Ascending aorta (tissue), 2 donors: ENCODE measurements around the gene CRIP2. TPM values are rescaled to one million over a fixed set of nuclear protein-coding genes. Genes with fewer than 3 reads are reported as not detected.

ENCODE experiments used
- DNase-seq, 2 donors: peaks; one replicate each; pipeline ENCODE4 v3.0.0-alpha.2; 2019; ENCODE audit warnings: low spot score in 2 of 2
- H3K27ac ChIP-seq, 2 donors: fragments of 200-600 bp; sonication (generic); one replicate each; pipeline ENCODE4 v1.5.1; 2016 to 2017; ENCODE audit warnings: mild to moderate bottlenecking in 1 of 2
- H3K27me3 ChIP-seq: fragments of 200-600 bp; sonication (generic); one replicate; pipeline ENCODE4 v1.5.1; 2017
- H3K36me3 ChIP-seq, 2 donors: fragments of 200-600 bp; sonication (generic); one replicate each; pipeline ENCODE4 v1.5.1; 2016
- H3K4me1 ChIP-seq, 2 donors: fragments of 200-600 bp; sonication (generic); one replicate each; pipeline ENCODE4 v1.5.1; 2016 to 2017; ENCODE audit warnings: mild to moderate bottlenecking in 1 of 2
- H3K4me3 ChIP-seq, 2 donors: fragments of 200-600 bp; sonication (generic); one replicate each; pipeline ENCODE4 v1.5.1; 2016 to 2017; ENCODE audit warnings: mild to moderate bottlenecking in 1 of 2
- H3K9me3 ChIP-seq, 2 donors: fragments of 200-600 bp; sonication (generic); one replicate each; pipeline ENCODE4 v1.5.1; 2016
- intact Hi-C: fragments of 100-400 bp; cut with DNase I; formaldehyde crosslinking; loops from one replicate; pipeline ENCODE4 v1.15.1; 2023
- total RNA-seq: library from RNA; depleted of rRNA; stranded (reverse); fragments of >200 nt; gene quantifications from one replicate; pipeline ENCODE4 v1.1.0, GENCODE V29; 2016
- TF ChIP-seq, protein P1 (sequence below), 3 experiments: fragments of 200-600 bp in 2 of 3; fragments of 450-650 bp in 1 of 3; sonication (generic) in 2 of 3; IDR thresholded peaks; one replicate each; pipeline ENCODE4 v1.5.1; 2016 to 2019; ENCODE audit warnings: antibody characterized with exemption in 3 of 3, mild to moderate bottlenecking in 1 of 3, moderate library complexity in 1 of 3

The CRIP2 gene
- total RNA-seq, 1 donor from 2014 or later: 665 TPM

- intact Hi-C loops: no loop called here
- Histone ChIP-seq H3K4me3 (no peak overlapping the region), H3K27me3 (no peaks in the 10 kb centered on the region), H3K36me3 (peaks cover 64 to 68% of the 10 kb centered on the region in 2 donors), H3K9me3 (no peaks in the 10 kb centered on the region), H3K4me1 (no peaks in the 10 kb centered on the region), H3K27ac (no peak overlapping the region)
- DNase-seq: no peak
- TF ChIP-seq, protein P1, sequence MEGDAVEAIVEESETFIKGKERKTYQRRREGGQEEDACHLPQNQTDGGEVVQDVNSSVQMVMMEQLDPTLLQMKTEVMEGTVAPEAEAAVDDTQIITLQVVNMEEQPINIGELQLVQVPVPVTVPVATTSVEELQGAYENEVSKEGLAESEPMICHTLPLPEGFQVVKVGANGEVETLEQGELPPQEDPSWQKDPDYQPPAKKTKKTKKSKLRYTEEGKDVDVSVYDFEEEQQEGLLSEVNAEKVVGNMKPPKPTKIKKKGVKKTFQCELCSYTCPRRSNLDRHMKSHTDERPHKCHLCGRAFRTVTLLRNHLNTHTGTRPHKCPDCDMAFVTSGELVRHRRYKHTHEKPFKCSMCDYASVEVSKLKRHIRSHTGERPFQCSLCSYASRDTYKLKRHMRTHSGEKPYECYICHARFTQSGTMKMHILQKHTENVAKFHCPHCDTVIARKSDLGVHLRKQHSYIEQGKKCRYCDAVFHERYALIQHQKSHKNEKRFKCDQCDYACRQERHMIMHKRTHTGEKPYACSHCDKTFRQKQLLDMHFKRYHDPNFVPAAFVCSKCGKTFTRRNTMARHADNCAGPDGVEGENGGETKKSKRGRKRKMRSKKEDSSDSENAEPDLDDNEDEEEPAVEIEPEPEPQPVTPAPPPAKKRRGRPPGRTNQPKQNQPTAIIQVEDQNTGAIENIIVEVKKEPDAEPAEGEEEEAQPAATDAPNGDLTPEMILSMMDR (IDR thresholded peaks at IDR 0.05): no peak
These were observed 19.5 kb upstream of the CRIP2 start for GRCh38 chr14:105455086-105455640.

- no peaks in the 10 kb centered on the region for H3K9me3 ChIP-seq
- no peak for DNase-seq
- H3K27me3 ChIP-seq: no peaks in the 10 kb centered on the region
- no peak overlapping the region for H3K4me3 ChIP-seq
- H3K4me1 ChIP-seq: no peaks in the 10 kb centered on the region
- H3K27ac ChIP-seq: no peak overlapping the region
- H3K36me3 ChIP-seq: peaks cover 60 to 68% of the 10 kb centered on the region in 2 donors
- intact Hi-C loops: no loop called here
- TF ChIP-seq, protein P1 (IDR thresholded peaks at IDR 0.05): no peak
These were observed 18.6 kb upstream of the CRIP2 start for GRCh38 chr14:105455766-105456660.

DNA sequence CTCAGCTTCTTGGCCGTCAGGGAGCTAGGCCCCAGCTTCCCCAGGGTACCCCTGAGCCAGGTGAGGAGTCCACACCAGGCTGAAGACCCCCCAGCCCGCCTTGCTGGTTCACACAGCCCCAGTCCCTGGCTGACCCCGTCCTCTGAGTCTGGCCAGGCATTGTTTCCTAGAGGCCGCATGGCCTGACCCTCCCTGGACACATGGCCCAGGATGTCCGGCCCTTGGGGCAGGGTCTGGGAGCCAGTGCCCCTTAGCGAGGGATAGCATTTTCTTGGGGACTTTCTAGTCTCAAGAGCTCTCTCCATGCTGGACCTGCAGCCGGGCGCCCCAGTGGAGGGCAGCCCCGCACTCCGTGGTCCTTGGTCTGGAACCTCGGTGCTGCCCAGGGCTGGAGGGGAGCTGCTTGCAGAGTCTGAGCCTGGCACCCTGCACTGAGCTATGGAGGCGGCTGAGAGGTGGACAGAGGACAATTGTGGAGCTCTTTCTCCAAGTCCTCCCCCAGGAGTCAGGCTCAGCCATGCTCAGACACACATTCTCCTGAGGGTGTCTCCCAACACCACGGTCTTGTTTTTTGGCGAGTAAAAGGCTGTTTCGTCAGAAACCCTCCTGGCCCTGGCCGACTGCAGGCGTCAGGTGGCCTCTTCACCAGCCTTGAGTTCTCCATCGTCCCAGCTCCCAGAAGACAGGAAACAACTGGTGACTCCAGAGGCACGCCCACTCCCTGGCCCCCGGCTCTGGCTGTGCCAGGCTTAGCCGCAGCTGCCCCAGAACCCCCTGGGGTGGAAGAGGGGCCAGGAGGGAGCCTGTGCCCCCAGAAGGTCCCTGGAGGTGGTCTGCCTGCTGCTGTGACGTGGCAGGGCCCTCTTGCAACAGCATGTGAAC lies 17.6 kb upstream of the CRIP2 start:
- DNase-seq: no peak
- Histone ChIP-seq H3K36me3 (peaks cover 64 to 74% of the 10 kb centered on the region in 2 donors), H3K27me3 (no peaks in the 10 kb centered on the region), H3K27ac (no peak overlapping the region), H3K4me1 (no peaks in the 10 kb centered on the region), H3K9me3 (no peaks in the 10 kb centered on the region), H3K4me3 (no peak overlapping the region)
- TF ChIP-seq, protein P1 (IDR thresholded peaks at IDR 0.05): no peak
- intact Hi-C loops: no loop called here

DNA sequence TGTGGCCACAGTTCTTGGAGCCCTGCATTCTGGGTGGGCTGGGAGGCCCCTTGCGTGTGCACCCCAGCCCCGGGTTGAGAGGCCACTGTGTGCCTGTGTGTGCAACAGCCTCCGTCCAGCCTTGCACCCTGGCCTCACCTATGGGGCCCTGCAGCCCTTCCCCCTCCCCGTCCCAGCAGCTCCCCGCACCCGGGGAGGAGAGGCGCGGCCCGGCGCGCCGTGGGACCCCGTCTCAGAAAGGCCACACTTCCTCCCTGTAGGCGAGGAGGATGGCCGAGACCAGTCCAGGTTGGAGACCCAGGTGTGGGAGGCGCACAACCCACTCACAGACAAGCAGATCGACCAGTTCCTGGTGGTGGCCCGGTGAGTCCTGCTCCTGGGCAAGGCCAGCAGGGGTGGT lies 16.6 kb upstream of the CRIP2 start:
- H3K4me3 ChIP-seq: no peak overlapping the region
- H3K27ac ChIP-seq: no peak overlapping the region
- H3K4me1 ChIP-seq: no peaks in the 10 kb centered on the region
- TF ChIP-seq, protein P1 (IDR thresholded peaks at IDR 0.05): no peak
- intact Hi-C loops: no loop called here
- no peak for DNase-seq
- H3K9me3 ChIP-seq: no peaks in the 10 kb centered on the region
- H3K36me3 ChIP-seq: peaks cover 56 to 68% of the 10 kb centered on the region in 2 donors
- H3K27me3 ChIP-seq: no peaks in the 10 kb centered on the region

GRCh38 chr14:105458571-105458970 lies 16.1 kb upstream of the CRIP2 start:
- intact Hi-C loops: no loop called here
- no peaks in the 10 kb centered on the region for H3K27me3 ChIP-seq
- no peaks in the 10 kb centered on the region for H3K9me3 ChIP-seq
- H3K4me3 ChIP-seq: no peak overlapping the region
- TF ChIP-seq, protein P1 (IDR thresholded peaks at IDR 0.05): no peak
- no peak overlapping the region for H3K27ac ChIP-seq
- no peak for DNase-seq
- H3K4me1 ChIP-seq: no peaks in the 10 kb centered on the region
- peaks cover 56 to 68% of the 10 kb centered on the region in 2 donors for H3K36me3 ChIP-seq
